HepG2 (cell line): Measurements from ENCODE around the gene SLC22A31. TPM values are rescaled to one million over a fixed set of nuclear protein-coding genes. Genes with fewer than 3 reads are reported as not detected.
A peak's percentile ranks its signal among the peaks of the same experiment; 100 is the strongest.

Source experiments
- EHMT2 ChIP-seq: fragments of 200-600 bp; sonication (generic); IDR thresholded peaks from 2 replicates; pipeline ENCODE4 v1.7.0; 2017; ENCODE audit warnings: antibody characterized with exemption, low read depth, low read length, borderline replicate concordance
- NR2F1 ChIP-seq, 2 experiments: fragments of 450-650 bp in 1 of 2; formaldehyde crosslinking in 1 of 2; IDR thresholded peaks; 2 replicates each; pipeline versions ENCODE4 v1.5.0 to v1.6.1; 2016 to 2020; ENCODE audit warnings: mild to moderate bottlenecking in 1 of 2, missing compliant biosample characterization in 1 of 2, missing genetic modification reagents in 1 of 2, moderate library complexity in 1 of 2
- TCF12 ChIP-seq, 2 experiments: fragments of 450-650 bp in 1 of 2; sonication (generic) in 1 of 2; formaldehyde crosslinking in 1 of 2; IDR thresholded peaks; 2 replicates each; pipeline versions ENCODE4 v1.6.1 to v1.8.0; 2017 to 2022; ENCODE audit warnings: antibody characterized with exemption in 1 of 2, mild to moderate bottlenecking in 1 of 2, missing genetic modification reagents in 1 of 2, moderate library complexity in 1 of 2
- TCF7L2 ChIP-seq: IDR thresholded peaks from 2 replicates; pipeline ENCODE4 v1.6.1; 2011; ENCODE audit warnings: mild to moderate bottlenecking, low read depth, low read length, moderate library complexity
- ZBTB7B ChIP-seq: sonication (generic); formaldehyde crosslinking; IDR thresholded peaks from 2 replicates; pipeline ENCODE4 v1.4.0; 2020; ENCODE audit warnings: missing genetic modification reagents
- ZNF350 ChIP-seq: sonication (generic); formaldehyde crosslinking; IDR thresholded peaks from 2 replicates; pipeline ENCODE4 v1.4.0; 2020; ENCODE audit warnings: mild to moderate bottlenecking, low read depth, missing genetic modification reagents, borderline replicate concordance
- ZNF441 ChIP-seq: sonication (generic); formaldehyde crosslinking; IDR thresholded peaks from 2 replicates; pipeline ENCODE4 v1.7.0; 2021; ENCODE audit warnings: missing genetic modification reagents, borderline replicate concordance
- ZNF619 ChIP-seq: sonication (generic); formaldehyde crosslinking; IDR thresholded peaks from 2 replicates; pipeline ENCODE4 v1.4.0; 2020; ENCODE audit warnings: mild to moderate bottlenecking, missing genetic modification reagents
- ZNF629 ChIP-seq: sonication (generic); formaldehyde crosslinking; conservative IDR thresholded peaks from 2 replicates; pipeline ENCODE4 v1.5.0; 2020; ENCODE audit warnings: missing genetic modification reagents
- ZNF670 ChIP-seq: sonication (generic); formaldehyde crosslinking; IDR thresholded peaks from 2 replicates; pipeline ENCODE4 v1.8.0; 2022; ENCODE audit warnings: mild to moderate bottlenecking, missing genetic modification reagents, borderline replicate concordance
- polyA plus RNA-seq, 8 experiments: library from polyadenylated mRNA; depleted of rRNA in 3 of 8; stranded (reverse) in 7 of 8; unstranded in 1 of 8; fragments of >200 nt; fragmentation: Illumina TruSeq in 4 of 8; extraction: Trizol in 4 of 8; gene quantifications; 2 replicates each; pipeline versions ENCODE4 v1.2.1 to v1.2.3, GENCODE V29; 2011 to 2016; ENCODE audit warnings: low read depth in 4 of 8, missing spikeins in 1 of 8, mixed read lengths in 1 of 8; ENCODE audit not compliant: insufficient read depth in 1 of 8
- total RNA-seq, 5 experiments: library from RNA; depleted of rRNA; stranded (reverse); fragments of >200 nt; fragmentation: Illumina TruSeq; extraction: Trizol; gene quantifications; 2 replicates each; pipeline ENCODE4 v1.2.3, GENCODE V29; 2016; ENCODE audit warnings: low read depth in 1 of 5
- TF ChIP-seq, protein P1 (sequence below): sonication (generic); formaldehyde crosslinking; IDR thresholded peaks from 2 replicates; pipeline ENCODE4 v1.9.0; 2022; ENCODE audit warnings: missing genetic modification reagents, mild to moderate bottlenecking, borderline replicate concordance
- TF ChIP-seq, protein P2 (sequence below): sonication (generic); formaldehyde crosslinking; IDR thresholded peaks from 2 replicates; pipeline ENCODE4 v1.4.0; 2020; ENCODE audit warnings: missing genetic modification reagents, borderline replicate concordance
- TF ChIP-seq, protein P3 (sequence below): IDR thresholded peaks from 2 replicates; pipeline ENCODE4 v1.6.1; 2016; ENCODE audit warnings: mild to moderate bottlenecking, missing biosample characterization, missing genetic modification reagents
- TF ChIP-seq, protein P4 (sequence below): sonication (generic); formaldehyde crosslinking; IDR thresholded peaks from 2 replicates; pipeline ENCODE4 v1.4.0; 2020; ENCODE audit warnings: missing genetic modification reagents
- TF ChIP-seq, protein P5 (sequence below): sonication (generic); formaldehyde crosslinking; IDR thresholded peaks from 2 replicates; pipeline ENCODE4 v1.4.0; 2020; ENCODE audit warnings: missing genetic modification reagents
- TF ChIP-seq, protein P6 (sequence below): sonication (generic); formaldehyde crosslinking; IDR thresholded peaks from 2 replicates; pipeline ENCODE4 v1.4.0; 2020; ENCODE audit warnings: missing genetic modification reagents; ENCODE audit errors: not compliant biosample characterization

The SLC22A31 gene
- total and polyA plus RNA-seq, 2 of the 13 experiments (the other 11 are each of a cell fraction or from before 2014, with no cell fraction given): 67.3 to 83.3 TPM

DNA sequence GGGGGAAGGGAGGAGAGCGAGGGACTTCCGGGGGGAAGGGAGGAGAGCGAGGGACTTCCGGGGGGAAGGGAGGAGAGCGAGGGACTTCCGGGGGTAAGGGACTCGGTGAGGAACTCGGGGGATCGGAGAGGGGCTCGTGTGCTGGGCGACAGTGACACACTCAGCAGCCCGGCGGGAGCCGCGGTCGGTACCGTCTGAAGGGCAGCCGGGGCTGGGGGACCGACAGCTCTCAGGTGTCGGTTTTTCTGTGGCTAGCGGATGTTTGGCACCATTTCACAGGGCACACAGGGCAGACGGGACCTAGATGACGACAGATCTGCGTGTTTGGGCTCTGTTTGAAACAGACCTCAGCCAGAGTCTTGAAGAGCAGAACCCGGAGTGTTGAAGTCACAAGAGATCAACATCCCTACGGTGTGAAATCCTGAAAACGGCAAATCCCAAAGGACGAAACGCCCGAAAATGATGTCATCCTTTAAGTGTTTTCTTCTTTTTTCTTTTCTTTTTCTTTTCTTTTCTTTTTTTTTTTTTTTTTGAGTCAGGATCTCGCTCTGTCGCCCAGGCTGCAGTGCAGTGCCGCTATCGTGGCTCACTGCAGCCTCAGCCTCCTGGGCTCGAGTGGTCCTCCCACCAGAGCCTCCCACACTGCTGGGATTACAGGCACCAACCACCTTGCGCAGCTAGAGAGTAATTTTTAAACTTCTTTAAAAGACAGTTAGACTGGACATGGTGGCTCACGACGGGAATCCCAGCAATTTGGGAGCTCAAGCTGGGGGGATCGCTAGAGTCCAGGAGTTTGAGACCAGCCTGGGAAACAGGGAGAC is 41.1 kb upstream of the SLC22A31 start (continued):
- TF ChIP-seq EHMT2: no peak
- TF ChIP-seq, protein P1, sequence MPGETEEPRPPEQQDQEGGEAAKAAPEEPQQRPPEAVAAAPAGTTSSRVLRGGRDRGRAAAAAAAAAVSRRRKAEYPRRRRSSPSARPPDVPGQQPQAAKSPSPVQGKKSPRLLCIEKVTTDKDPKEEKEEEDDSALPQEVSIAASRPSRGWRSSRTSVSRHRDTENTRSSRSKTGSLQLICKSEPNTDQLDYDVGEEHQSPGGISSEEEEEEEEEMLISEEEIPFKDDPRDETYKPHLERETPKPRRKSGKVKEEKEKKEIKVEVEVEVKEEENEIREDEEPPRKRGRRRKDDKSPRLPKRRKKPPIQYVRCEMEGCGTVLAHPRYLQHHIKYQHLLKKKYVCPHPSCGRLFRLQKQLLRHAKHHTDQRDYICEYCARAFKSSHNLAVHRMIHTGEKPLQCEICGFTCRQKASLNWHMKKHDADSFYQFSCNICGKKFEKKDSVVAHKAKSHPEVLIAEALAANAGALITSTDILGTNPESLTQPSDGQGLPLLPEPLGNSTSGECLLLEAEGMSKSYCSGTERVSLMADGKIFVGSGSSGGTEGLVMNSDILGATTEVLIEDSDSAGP (CRISPR knock-in tag): peak; percentile 89; the same call in 1 of the 2 replicates
- peak; percentile 97 for TF ChIP-seq ZNF350 (CRISPR knock-in tag)
- TF ChIP-seq TCF12 (IDR thresholded peaks at IDR 0.05): no peak
- peak; percentile 80; the same call in 1 of the 2 replicates for TF ChIP-seq TCF12 (CRISPR knock-in tag; IDR thresholded peaks at IDR 0.05)
- peak; percentile 65; the same call in 1 of the 2 replicates for TF ChIP-seq ZNF441 (CRISPR knock-in tag)
- no peak for TF ChIP-seq TCF7L2
- peak; percentile 79; the same call in 1 of the 2 replicates for TF ChIP-seq ZBTB7B (CRISPR knock-in tag)
- TF ChIP-seq, protein P2, sequence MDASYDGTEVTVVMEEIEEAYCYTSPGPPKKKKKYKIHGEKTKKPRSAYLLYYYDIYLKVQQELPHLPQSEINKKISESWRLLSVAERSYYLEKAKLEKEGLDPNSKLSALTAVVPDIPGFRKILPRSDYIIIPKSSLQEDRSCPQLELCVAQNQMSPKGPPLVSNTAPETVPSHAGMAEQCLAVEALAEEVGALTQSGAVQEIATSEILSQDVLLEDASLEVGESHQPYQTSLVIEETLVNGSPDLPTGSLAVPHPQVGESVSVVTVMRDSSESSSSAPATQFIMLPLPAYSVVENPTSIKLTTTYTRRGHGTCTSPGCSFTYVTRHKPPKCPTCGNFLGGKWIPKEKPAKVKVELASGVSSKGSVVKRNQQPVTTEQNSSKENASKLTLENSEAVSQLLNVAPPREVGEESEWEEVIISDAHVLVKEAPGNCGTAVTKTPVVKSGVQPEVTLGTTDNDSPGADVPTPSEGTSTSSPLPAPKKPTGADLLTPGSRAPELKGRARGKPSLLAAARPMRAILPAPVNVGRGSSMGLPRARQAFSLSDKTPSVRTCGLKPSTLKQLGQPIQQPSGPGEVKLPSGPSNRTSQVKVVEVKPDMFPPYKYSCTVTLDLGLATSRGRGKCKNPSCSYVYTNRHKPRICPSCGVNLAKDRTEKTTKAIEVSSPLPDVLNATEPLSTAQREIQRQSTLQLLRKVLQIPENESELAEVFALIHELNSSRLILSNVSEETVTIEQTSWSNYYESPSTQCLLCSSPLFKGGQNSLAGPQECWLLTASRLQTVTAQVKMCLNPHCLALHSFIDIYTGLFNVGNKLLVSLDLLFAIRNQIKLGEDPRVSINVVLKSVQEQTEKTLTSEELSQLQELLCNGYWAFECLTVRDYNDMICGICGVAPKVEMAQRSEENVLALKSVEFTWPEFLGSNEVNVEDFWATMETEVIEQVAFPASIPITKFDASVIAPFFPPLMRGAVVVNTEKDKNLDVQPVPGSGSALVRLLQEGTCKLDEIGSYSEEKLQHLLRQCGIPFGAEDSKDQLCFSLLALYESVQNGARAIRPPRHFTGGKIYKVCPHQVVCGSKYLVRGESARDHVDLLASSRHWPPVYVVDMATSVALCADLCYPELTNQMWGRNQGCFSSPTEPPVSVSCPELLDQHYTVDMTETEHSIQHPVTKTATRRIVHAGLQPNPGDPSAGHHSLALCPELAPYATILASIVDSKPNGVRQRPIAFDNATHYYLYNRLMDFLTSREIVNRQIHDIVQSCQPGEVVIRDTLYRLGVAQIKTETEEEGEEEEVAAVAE (CRISPR knock-in tag): peak; percentile 73; the same call in 1 of the 2 replicates
- TF ChIP-seq NR2F1 (CRISPR knock-in tag; IDR thresholded peaks at IDR 0.05): no peak
- peak; percentile 7; the same call in 1 of the 2 replicates for TF ChIP-seq ZNF629 (CRISPR knock-in tag)
- TF ChIP-seq, protein P3, sequence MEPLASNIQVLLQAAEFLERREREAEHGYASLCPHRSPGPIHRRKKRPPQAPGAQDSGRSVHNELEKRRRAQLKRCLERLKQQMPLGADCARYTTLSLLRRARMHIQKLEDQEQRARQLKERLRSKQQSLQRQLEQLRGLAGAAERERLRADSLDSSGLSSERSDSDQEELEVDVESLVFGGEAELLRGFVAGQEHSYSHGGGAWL (CRISPR knock-in tag): peak; percentile 76; the same call in 1 of the 2 replicates
- TF ChIP-seq, protein P4, sequence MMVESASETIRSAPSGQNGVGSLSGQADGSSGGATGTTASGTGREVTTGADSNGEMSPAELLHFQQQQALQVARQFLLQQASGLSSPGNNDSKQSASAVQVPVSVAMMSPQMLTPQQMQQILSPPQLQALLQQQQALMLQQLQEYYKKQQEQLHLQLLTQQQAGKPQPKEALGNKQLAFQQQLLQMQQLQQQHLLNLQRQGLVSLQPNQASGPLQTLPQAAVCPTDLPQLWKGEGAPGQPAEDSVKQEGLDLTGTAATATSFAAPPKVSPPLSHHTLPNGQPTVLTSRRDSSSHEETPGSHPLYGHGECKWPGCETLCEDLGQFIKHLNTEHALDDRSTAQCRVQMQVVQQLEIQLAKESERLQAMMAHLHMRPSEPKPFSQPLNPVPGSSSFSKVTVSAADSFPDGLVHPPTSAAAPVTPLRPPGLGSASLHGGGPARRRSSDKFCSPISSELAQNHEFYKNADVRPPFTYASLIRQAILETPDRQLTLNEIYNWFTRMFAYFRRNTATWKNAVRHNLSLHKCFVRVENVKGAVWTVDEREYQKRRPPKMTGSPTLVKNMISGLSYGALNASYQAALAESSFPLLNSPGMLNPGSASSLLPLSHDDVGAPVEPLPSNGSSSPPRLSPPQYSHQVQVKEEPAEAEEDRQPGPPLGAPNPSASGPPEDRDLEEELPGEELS (CRISPR knock-in tag): peak; percentile 48
- TF ChIP-seq, protein P5, sequence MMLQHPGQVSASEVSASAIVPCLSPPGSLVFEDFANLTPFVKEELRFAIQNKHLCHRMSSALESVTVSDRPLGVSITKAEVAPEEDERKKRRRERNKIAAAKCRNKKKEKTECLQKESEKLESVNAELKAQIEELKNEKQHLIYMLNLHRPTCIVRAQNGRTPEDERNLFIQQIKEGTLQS (CRISPR knock-in tag): no peak
- TF ChIP-seq, protein P6, sequence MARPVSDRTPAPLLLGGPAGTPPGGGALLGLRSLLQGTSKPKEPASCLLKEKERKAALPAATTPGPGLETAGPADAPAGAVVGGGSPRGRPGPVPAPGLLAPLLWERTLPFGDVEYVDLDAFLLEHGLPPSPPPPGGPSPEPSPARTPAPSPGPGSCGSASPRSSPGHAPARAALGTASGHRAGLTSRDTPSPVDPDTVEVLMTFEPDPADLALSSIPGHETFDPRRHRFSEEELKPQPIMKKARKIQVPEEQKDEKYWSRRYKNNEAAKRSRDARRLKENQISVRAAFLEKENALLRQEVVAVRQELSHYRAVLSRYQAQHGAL: peak; percentile 55
- TF ChIP-seq ZNF670 (CRISPR knock-in tag): peak; percentile 10; the same call in 1 of the 2 replicates
- no peak for TF ChIP-seq ZNF619 (CRISPR knock-in tag)
